Panc1 (cell line): Measurements from ENCODE around the gene INPP5K. TPM values are rescaled to one million over a fixed set of nuclear protein-coding genes. Genes with fewer than 3 reads are reported as not detected.

ENCODE experiments used
- ATAC-seq: fragments of 200-7000 bp; cut with Tn5 transposase; 2 replicates; pipeline ENCODE4 v1.9.1; 2020; ENCODE audit warnings: mild to moderate bottlenecking, moderate library complexity
- BruUV-seq: library from RNA; stranded (reverse); fragments of 400-500 nt; replicated peaks from 2 replicates; lab custom pipeline; 2021; lab: Mats Ljungman, UMichigan
- CTCF ChIA-PET: fragments of 300-600 bp; sonication (Branson Sonifier 250); formaldehyde crosslinking; loops from one replicate; lab custom pipeline; 2022; ENCODE audit warnings: antibody characterized with exemption; lab: Charles Lee
- POLR2A ChIA-PET: fragments of 300-600 bp; sonication (Branson Sonifier 250); formaldehyde crosslinking; loops from one replicate; lab custom pipeline; 2022; ENCODE audit warnings: antibody characterized with exemption; lab: Charles Lee
- DNase-seq: peaks from one replicate; pipeline ENCODE4 v3.0.0-alpha.2; 2010; ENCODE audit warnings: low read depth, low spot score
- H3K27ac ChIP-seq: 2 replicates; pipeline ENCODE4 v1.5.1; 2011; ENCODE audit warnings: mild to moderate bottlenecking, low read length, inconsistent platforms
- H3K27me3 ChIP-seq: fragments of 200-500 bp; sonication (Bioruptor generic); 2 replicates; pipeline ENCODE4 v1.6.0; 2014; ENCODE audit warnings: low read length, inconsistent platforms; ENCODE audit not compliant: control insufficient read depth, insufficient read depth
- H3K36me3 ChIP-seq: fragments of 200-500 bp; sonication (Bioruptor generic); 2 replicates; pipeline ENCODE4 v1.5.1; 2014; ENCODE audit warnings: inconsistent platforms, mild to moderate bottlenecking, low read length, moderate library complexity; ENCODE audit not compliant: control insufficient read depth, insufficient read depth
- H3K4me1 ChIP-seq: 2 replicates; pipeline ENCODE4 v1.5.1; 2011; ENCODE audit warnings: inconsistent platforms, mild to moderate bottlenecking, low read length, moderate library complexity; ENCODE audit not compliant: control insufficient read depth, insufficient read depth
- H3K4me3 ChIP-seq, 2 experiments: 2 replicates each; pipeline ENCODE4 v1.5.1; 2011 to 2012; ENCODE audit warnings: low read depth in 2 of 2, low read length in 2 of 2, mild to moderate bottlenecking in 2 of 2, inconsistent platforms in 1 of 2, moderate library complexity in 1 of 2
- H3K9me3 ChIP-seq: fragments of 200-500 bp; sonication (Bioruptor generic); 2 replicates; pipeline ENCODE4 v1.5.1; 2014; ENCODE audit warnings: low read depth, mild to moderate bottlenecking, inconsistent platforms, low read length, moderate library complexity; ENCODE audit not compliant: control insufficient read depth, insufficient read depth
- POLR2AphosphoS5 ChIP-seq: IDR thresholded peaks from 2 replicates; pipeline ENCODE4 v1.6.1; 2012; ENCODE audit warnings: mild to moderate bottlenecking, low read depth, low read length, moderate library complexity
- REST ChIP-seq, 2 experiments: IDR thresholded peaks; 2 replicates each; pipeline ENCODE4 v1.6.1; 2011 to 2012; ENCODE audit warnings: low read depth in 2 of 2, control low read depth in 1 of 2, low read length in 1 of 2, mild to moderate bottlenecking in 1 of 2, moderate library complexity in 1 of 2; ENCODE audit not compliant: insufficient read depth in 1 of 2
- SIN3A ChIP-seq: IDR thresholded peaks from 2 replicates; pipeline ENCODE4 v1.6.1; 2012; ENCODE audit warnings: low read depth, mild to moderate bottlenecking, low read length, moderate library complexity, borderline replicate concordance; ENCODE audit not compliant: insufficient read depth
- TCF7L2 ChIP-seq: IDR thresholded peaks from 2 replicates; pipeline ENCODE4 v1.6.1; 2011; ENCODE audit warnings: mild to moderate bottlenecking, low read depth, low read length, inconsistent platforms
- in situ Hi-C: cut with HindIII; loops from 2 replicates; pipeline ENCODE4 v1.10.0; 2016; ENCODE audit warnings: low sequenced_read_pairs, low pct_unique_long_range_greater_than_20kb
- intact Hi-C: fragments of 100-400 bp; cut with micrococcal nuclease; formaldehyde crosslinking; loops from one replicate; pipeline ENCODE4 v1.10.0; 2022; ENCODE audit not compliant: unreplicated experiment
- total RNA-seq: library from RNA; stranded (reverse); gene quantifications from one replicate; pipeline ENCODE4 v1.2.1, GENCODE V29; 2021; ENCODE audit not compliant: unreplicated experiment
- TF ChIP-seq, protein P1 (sequence below): fragments of 450-650 bp; IDR thresholded peaks from 2 replicates; pipeline ENCODE4 v1.5.1; 2017; ENCODE audit warnings: mild to moderate bottlenecking

INPP5K gene
- total RNA-seq, 1 experiment from 2014 or later = 21.3 TPM

DNA sequence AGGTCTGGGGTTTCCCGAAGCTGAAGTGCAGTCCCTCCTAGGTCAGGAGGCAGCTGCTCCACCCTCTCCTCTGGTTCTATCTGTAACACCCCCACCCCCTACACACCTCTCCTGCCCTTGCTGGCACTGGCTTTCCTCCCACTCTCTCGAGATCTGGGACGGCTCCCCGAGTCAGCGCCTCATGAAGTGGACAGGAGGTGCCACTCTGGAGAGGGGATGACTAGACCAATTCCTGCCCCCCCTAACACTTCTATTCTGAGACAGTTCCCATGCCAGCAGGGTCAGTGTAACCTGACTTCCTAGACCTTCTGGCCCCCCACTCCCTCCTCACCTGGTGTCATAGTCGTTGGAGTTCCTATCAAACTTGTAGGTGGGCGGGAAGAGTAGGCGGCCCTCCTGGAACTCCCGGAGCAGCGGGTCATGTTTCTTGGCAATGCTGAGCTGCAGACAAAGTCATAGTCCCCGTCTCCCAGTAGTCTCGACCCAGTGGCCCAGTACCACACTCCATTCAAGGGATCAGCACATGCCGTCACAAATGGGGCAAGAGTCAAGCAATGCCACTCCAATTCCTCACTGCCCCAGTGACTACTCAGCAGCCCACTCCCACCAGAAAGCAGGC, 9.7 kb downstream of the INPP5K start:
- TF ChIP-seq TCF7L2 (no peak), SIN3A (no peak), POLR2AphosphoS5 (no peak), REST (IDR thresholded peaks at IDR 0.05; ENCODE audit: insufficient read depth in 1 of 2, low read depth in 2 of 2, low read length in 1 of 2) (no peak)
- TF ChIP-seq, protein P1, sequence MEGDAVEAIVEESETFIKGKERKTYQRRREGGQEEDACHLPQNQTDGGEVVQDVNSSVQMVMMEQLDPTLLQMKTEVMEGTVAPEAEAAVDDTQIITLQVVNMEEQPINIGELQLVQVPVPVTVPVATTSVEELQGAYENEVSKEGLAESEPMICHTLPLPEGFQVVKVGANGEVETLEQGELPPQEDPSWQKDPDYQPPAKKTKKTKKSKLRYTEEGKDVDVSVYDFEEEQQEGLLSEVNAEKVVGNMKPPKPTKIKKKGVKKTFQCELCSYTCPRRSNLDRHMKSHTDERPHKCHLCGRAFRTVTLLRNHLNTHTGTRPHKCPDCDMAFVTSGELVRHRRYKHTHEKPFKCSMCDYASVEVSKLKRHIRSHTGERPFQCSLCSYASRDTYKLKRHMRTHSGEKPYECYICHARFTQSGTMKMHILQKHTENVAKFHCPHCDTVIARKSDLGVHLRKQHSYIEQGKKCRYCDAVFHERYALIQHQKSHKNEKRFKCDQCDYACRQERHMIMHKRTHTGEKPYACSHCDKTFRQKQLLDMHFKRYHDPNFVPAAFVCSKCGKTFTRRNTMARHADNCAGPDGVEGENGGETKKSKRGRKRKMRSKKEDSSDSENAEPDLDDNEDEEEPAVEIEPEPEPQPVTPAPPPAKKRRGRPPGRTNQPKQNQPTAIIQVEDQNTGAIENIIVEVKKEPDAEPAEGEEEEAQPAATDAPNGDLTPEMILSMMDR = no peak
- no peak overlapping the region for H3K4me3 ChIP-seq
- in situ Hi-C loops = no loop called here
- POLR2A ChIA-PET = no interaction called here
- no peak overlapping the region for H3K27ac ChIP-seq
- H3K27me3 ChIP-seq = no peaks in the 10 kb centered on the region
- H3K9me3 ChIP-seq = no peaks in the 10 kb centered on the region
- no peaks in the 10 kb centered on the region for H3K36me3 ChIP-seq
- DNase-seq (no peak), ATAC-seq (no peak)
- H3K4me1 ChIP-seq = no peaks in the 10 kb centered on the region
- intact Hi-C loops = no loop called here
- BruUV-seq = no TSS peak
- CTCF ChIA-PET = no interaction called here

GRCh38 chr17:1505586-1505985, 10.8 kb downstream of the INPP5K start:
- no peak overlapping the region for H3K4me3 ChIP-seq
- no peaks in the 10 kb centered on the region for H3K4me1 ChIP-seq
- ChIA-PET POLR2A (no interaction called here), CTCF (no interaction called here)
- H3K9me3 ChIP-seq = no peaks in the 10 kb centered on the region
- DNase-seq (no peak), ATAC-seq (no peak)
- in situ Hi-C loops (no loop called here), intact Hi-C loops (no loop called here)
- H3K36me3 ChIP-seq = no peaks in the 10 kb centered on the region
- H3K27ac ChIP-seq = no peak overlapping the region
- no peak for TF ChIP-seq REST (IDR thresholded peaks at IDR 0.05; ENCODE audit: insufficient read depth in 1 of 2, low read depth in 2 of 2, low read length in 1 of 2)
- TF ChIP-seq, protein P1 = no peak
- TF ChIP-seq POLR2AphosphoS5 = no peak
- TF ChIP-seq TCF7L2 = no peak
- no peak for TF ChIP-seq SIN3A
- H3K27me3 ChIP-seq = no peaks in the 10 kb centered on the region
- no TSS peak for BruUV-seq
